Activated T-cell treated with anti-CD3 and anti-CD28 coated beads, Interleukin-2, amount 50 U/mL, for 1 hour (primary cell): ENCODE data around the gene IL4R.
"Not testable (repeated sequence)": the region's sequence is repeated elsewhere in the genome, so short reads cannot be mapped to it uniquely, and the experiment has no call there.

Source experiments
- DNase-seq: peaks from one replicate; pipeline ENCODE4 v3.0.0-alpha.2; 2020

The IL4R gene

DNA sequence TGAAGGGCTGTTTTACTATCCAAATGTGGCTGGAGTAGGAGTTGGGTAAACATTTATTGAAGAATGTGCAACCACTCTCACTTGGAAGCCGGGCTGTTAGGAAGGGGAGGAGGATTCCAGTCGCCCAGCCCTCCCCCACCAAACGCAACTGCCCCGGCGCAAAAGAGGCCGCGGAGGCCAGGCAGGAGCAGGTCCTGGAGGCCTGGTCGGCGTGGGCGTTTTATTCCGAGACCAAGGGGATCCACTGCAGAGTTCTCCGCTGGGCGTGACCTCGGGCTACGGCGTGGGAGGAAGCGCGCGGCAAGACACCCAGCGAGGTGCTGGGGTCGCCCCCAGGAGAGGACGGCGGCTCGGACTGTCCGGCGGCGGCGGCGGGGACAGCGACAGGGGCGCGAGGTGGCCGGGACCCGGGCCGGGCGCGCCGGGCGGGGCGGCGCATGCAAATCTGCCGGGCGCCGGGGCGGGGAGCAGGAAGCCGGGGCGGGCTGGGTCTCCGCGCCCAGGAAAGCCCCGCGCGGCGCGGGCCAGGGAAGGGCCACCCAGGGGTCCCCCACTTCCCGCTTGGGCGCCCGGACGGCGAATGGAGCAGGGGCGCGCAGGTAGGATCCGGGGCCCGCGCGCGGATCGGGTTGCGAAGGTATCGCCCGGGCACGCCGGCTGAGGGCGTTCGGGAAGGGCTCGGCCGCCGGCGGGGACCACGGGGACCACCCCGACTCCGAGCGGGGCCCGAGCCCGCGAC is at the start of gene IL4R:
Gene IL4R, plus strand, starts transcription at position 553 of the 739 bp plus-strand sequence. CDS start 26,230 bp downstream, outside the sequence.
- DNase-seq: peak; percentile 78

DNA sequence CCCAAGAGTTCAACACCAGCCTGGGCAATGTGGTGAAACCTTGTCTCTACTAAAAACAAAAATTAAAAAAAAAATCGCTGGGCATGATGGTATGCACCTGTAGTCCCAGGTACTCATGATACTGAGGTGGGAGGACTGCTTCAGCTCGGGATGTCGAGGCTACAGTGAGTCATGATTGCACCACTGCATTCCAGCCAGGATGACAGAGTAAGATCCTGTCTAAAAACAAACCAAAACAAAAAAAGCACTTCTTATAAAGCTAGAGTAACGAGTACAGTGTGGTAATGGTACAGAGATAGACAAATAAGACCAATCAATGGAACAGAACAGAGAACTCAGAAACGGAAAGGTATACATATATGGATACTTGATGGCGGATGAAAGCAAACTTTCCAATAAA is 49.6 kb upstream of the IL4R start:
- no peak for DNase-seq

DNA sequence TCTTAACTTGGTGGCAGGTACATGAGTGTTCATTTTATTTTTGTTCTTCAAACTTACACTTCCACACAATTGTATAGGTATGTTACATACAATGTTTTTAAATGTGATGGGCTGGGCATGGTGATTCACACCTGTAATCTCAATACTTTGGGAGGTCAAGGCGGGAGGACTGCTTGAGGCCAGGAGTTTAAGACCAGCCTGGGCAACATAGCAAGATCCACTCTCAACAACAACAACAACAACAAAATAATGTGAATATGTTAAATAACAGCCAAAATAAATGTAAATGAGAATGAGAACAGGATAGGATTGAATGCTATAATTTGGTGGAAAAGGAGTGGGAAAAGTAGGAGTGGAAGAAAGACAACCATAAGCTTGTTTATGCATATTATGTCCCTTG is 47.8 kb upstream of the IL4R start:
- DNase-seq: no peak

DNA sequence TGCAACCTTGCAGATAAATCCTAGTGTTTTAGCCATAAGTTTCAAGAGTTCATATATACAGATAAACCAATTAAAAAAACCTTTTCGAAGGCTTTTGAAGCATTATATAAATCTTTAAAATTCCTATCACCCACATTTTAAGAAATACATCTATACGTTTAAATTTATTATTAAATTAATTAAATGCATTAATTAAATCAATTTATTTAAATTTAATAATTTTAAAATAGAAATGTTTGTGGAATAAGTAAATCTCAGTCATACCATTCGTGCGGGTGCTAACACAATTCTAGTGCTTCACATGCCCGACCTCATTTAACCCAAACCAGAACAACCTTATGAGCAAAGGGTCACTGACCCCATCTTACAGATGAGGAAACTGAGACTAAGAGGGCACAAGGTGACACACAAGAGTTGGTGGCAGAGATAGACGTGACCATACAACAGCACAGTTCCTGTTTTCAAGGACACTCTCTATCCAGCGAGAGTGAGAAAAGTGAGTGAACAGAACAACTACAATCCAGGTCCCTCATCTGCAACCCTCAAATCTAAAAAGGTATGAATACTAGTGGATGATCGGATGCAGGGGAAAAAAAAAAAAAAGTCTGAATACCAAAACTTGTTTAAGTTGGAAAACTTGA is 46.6 kb upstream of the IL4R start:
- DNase-seq: no peak

DNA sequence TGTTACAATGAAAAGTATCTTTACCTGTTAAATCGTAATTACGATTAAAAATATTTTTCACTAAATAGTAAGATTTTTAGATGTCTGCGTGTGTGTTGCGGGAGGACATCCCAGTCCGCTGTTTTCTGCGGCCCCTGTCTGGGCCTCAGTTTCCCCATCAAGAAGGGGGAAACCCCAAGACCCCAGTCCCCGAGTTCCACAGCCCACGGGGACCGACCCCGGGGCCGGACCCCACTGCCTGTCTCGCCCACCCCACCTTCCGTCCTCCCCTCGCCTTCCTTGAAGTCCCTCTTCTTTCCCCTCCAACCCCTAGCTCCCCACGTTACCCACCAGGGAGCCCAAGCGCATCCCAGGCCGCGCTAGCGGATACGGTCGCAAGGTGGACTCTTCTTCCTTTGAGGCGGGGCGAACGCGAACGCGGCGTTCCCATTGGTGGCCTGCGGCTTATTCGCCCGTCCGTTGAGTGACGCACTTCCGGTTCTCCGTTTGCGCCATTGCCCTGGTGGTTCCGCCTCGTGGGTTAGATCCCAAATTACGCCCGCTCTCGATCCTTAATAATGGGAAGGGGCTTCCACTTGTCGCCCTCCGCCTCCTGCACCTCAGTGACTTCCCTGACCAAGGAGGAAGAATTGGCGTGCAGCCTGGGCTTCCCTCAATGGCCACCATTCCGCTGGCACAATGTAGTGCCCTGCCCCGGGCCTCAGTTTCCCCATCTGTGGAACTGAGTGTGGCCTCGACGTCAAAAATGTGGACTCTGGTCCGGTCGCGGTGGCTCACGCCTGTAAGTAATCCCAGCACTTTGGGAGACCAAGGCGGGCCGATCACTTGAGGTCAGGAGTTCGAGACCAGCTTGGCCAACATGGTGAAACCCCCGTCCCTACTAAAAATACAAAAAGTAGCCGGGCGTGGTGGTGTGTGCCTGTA is 45.1 kb upstream of the IL4R start, which contains the start of gene NSMCE1:
Gene NSMCE1, minus strand, starts transcription at position 397 of the 924 bp plus-strand sequence. CDS start 11,202 bp downstream, outside the sequence.
- DNase-seq: peak; percentile 96

- no peak for DNase-seq
Measured at GRCh38 chr16:27269300-27270150, 44.2 kb upstream of the IL4R start.

DNA sequence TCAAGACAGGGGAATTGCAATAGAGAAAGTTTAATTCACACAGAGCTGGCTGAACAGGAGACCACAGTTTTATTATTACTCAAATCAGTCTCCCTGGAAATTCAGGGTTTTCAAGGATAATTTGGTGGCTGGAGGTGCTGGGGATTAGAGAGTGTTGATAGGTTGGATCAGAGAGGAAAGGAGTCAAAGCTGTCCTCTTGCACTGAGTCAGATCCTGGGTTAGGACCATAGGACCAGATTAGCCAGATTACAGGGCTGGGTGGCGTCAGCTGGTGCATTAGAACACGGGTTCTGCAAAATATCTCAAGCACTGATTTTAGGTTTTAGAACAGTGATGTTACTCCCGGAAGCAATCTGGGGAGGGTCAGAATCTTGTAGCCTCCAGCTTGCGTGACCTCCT is 43.4 kb upstream of the IL4R start:
- DNase-seq: no peak

DNA sequence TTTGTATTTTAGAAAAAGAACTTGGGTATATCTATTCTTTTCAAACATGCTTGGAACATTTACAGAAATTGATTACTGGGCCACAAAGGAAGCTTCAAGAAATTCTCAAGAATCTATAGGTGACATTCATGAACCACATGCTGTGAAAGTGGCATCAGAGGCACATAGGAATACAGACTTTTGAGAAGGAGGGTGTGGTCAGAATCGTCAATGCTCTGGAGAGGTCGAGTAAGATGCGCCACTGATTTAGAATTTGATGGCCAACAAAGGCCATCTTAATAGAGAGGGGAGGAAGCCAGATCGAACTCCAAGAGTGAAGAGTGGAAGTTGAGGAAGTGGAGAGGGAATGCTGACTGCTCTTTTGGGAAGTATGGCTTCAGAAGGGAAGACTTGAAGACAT is 41.7 kb upstream of the IL4R start:
- no peak for DNase-seq

GRCh38 chr16:27272697-27273096 is 41.1 kb upstream of the IL4R start:
- DNase-seq: not testable (repeated sequence)

DNA sequence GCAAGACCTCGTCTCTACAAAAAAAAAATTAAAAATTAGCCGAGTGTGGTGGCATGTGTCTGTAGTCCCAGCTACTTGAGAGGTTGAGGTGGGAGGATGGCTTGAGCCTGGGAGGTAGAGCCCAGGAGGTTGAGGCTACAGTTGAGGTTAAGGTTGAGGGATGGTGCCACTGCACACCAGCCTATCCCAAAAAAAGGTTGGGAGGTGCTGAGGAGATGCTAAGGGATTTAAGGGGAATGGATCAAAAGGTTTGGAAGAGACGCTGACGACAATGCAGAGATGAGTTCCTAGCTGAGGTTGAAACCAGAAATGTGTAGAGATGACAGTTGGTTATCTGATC is 40.5 kb upstream of the IL4R start:
- no peak for DNase-seq

DNA sequence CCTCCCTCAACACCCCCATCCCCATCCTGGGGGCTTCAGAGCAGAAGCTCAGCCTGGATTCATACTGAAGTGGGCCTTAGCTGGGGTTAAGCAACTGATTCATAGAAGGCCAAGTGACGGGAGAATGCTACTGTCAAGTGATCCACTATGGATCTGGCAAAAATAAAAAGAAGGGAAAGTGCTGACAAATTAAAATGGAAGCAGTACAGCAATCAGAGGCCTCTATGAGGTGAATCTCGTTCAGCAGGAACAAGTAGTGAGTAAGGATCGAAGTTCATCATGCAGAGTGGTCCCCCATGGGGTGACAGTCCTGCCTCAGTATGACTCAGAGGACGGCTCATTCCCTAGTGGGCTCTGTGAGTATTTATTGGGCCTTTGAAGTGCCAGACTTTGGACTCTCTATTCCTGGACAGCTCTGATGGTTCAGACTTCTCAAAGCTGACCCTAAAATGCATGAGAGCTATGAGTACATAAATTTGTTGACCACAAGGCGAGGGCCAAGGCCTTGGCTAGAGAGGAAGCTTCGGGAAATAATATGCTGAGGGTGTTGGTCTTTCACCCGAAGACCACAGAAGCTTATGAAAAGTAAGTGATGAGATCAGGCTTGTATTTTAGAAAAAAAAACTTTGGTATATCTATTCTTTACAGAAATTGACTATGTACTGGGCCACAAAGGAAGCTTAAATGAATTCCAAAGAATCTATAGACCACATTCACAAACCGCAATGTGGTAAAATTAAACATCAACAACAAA is 39.9 kb upstream of the IL4R start:
- no peak for DNase-seq

DNA sequence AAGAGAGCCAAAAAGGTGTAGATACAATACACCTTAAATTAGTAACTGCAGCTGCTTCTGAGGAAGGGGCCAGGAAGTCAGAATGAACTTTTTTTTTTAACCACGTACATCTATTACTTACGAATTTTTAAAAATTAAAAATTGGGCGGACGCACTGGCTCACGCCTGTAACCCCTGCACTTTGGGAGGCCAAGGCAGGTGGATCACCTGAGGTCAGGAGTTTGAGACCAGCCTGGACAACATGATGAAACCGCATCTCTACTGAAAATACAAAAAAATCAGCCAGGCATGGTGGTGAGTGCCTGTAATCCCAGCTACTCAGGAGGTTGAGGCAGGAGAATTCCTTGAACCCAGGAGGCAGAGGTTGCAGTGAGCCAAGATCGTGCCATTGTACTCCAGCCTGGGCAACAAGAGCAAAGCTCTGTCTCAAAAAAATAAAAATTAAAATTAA is 39.3 kb upstream of the IL4R start:
- DNase-seq: not testable (repeated sequence)

DNA sequence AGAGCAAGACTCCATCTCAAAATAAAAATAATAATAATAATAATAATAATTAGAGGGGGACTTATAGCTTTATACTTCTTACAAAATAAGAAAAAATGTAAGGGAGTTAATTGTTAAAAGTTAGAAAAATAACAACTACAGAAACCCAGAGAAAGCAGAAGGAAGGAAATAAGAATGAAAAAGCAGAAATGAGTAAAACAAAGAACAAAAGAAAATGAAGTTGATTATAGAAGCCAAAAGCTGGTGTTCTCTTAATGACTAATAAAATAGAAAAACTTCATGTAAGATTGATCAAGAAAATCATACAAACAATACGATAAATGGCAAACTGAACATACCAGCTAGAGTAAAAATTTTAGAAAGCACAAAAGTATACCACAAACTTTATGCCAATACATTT is 38.4 kb upstream of the IL4R start:
- no peak for DNase-seq

GRCh38 chr16:27281243-27281642 is 32.5 kb upstream of the IL4R start:
- DNase-seq: no peak

DNA sequence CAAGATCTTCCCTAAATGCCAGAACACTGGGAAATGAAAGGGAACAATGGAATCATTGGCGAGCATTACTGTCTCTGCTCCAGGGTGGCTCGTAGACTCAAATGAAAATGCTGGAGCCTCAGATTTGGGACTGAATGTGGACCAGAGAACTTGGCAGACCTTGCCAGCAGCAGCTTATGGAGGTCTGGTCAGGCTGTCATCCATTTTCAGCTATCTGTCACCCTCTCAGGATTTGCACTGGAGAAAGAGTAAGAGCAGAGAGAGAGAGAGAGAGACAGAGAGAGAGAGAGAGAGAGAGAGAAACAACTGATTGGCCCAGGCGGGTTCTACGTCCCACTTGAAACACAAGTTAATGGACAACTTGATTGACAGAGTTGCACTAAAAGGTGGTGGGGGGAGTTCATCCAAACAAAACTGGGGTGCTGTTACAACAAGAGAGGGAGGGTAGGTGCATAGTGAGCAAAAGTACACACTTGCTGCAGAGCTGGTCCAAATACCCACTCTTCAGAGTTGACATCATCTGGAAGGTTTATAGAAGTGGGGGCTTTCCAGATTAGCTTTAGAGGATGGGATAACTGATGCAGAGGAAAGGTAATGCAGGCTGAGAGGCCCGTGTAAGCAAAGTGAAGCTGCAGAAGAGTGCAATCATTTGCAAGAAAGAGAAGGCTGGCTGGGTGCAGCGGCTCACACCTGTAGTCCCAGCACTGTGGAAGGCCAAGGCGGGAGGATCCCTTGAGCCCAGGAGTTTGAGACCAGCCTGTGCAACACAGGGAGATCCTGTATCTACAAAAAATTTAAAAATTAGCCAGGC is 28.7 kb upstream of the IL4R start:
- no peak for DNase-seq

- no peak for DNase-seq
Measured at GRCh38 chr16:27285676-27286196, 28.0 kb upstream of the IL4R start.

DNA sequence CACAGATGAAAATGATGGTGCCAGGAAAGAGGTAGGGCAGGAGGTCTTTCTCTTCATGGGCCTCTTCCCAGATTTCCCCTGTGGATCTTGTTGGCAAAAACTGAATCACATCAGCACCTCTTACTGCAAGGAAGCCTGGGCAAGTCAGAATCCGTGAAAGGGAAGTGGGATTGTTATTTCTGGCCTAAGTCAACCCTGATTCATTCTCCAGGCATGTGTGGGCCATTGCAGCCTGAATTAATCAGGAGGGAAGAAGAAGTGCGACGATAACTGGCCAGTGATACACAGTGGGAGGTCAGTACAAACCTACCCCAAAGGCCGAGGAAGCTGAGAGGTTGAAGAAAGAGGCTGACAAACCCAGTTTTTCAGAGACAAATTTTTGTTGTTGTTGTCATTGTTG is 27.3 kb upstream of the IL4R start:
- DNase-seq: no peak

GRCh38 chr16:27287051-27287811 is 26.5 kb upstream of the IL4R start:
- no peak for DNase-seq

GRCh38 chr16:27287887-27288286 is 25.9 kb upstream of the IL4R start:
- DNase-seq: no peak

DNA sequence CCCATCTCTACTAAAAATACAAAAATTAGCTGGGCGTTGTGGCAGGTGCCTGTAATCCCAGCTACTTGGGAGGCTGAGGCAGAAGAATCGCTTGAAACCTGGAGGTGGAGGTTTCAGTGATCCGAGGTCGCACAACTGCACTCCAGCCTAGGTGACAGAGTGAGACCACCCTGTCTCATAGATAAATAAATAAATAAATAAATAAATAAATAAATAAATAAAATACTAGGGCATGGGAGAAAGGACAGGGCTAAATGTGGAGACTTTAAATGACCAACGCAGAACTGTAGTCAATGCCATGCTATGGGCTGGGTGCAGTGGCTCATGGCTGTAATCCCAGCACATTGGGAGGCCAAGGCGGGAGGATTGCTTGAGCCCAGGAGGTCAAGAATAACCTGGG is 25.5 kb upstream of the IL4R start:
- DNase-seq: not testable (repeated sequence)
